ENCODE results near the gene PDE3A. TPM values are rescaled to one million over a fixed set of nuclear protein-coding genes. Genes with fewer than 3 reads are reported as not detected.

PDE3A gene
- total RNA-seq, 1 experiment from 2014 or later: 0.80 TPM

- CTCF ChIA-PET: no interaction called here
- intact Hi-C loops (cut with micrococcal nuclease; ENCODE audit: unreplicated experiment): no loop called here
- DNase-seq (ENCODE audit: low spot score): no peak
Measured at GRCh38 chr12:20716037-20716436, 347.7 kb downstream of the PDE3A start.

GRCh38 chr12:20716985-20717384 lies 348.6 kb downstream of the PDE3A start:
- no peaks in the 10 kb centered on the region for H3K27me3 ChIP-seq (replicated peaks; ENCODE audit: insufficient read depth, low read depth, low read length, poor library complexity)
- intact Hi-C loops (cut with micrococcal nuclease; ENCODE audit: unreplicated experiment): no loop called here
- no peak overlapping the region for H3K27ac ChIP-seq (ENCODE audit: low read depth, low read length, poor library complexity, severe bottlenecking)
- no TSS peak for BruUV-seq (replicated peaks)
- ChIA-PET POLR2A (ENCODE audit: low non-redundant PET) (no interaction called here), CTCF (no interaction called here)
- no peak for TF ChIP-seq EZH2 (IDR thresholded peaks at IDR 0.05; ENCODE audit: borderline replicate concordance, low read depth, low read length, poor library complexity, severe bottlenecking)
- TF ChIP-seq, protein P1, sequence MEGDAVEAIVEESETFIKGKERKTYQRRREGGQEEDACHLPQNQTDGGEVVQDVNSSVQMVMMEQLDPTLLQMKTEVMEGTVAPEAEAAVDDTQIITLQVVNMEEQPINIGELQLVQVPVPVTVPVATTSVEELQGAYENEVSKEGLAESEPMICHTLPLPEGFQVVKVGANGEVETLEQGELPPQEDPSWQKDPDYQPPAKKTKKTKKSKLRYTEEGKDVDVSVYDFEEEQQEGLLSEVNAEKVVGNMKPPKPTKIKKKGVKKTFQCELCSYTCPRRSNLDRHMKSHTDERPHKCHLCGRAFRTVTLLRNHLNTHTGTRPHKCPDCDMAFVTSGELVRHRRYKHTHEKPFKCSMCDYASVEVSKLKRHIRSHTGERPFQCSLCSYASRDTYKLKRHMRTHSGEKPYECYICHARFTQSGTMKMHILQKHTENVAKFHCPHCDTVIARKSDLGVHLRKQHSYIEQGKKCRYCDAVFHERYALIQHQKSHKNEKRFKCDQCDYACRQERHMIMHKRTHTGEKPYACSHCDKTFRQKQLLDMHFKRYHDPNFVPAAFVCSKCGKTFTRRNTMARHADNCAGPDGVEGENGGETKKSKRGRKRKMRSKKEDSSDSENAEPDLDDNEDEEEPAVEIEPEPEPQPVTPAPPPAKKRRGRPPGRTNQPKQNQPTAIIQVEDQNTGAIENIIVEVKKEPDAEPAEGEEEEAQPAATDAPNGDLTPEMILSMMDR (conservative IDR thresholded peaks at IDR 0.05; ENCODE audit: low read depth, low read length): no peak
- DNase-seq (ENCODE audit: low spot score): peak; percentile 11
- H3K4me3 ChIP-seq (ENCODE audit: low read depth, low read length, poor library complexity, severe bottlenecking): no peak overlapping the region
- H3K9me3 ChIP-seq (ENCODE audit: low read depth, low read length, poor library complexity, severe bottlenecking): no peaks in the 10 kb centered on the region
- H3K36me3 ChIP-seq (ENCODE audit: insufficient read depth, low read length, poor library complexity, severe bottlenecking): no peaks in the 10 kb centered on the region
- H3K4me1 ChIP-seq (ENCODE audit: insufficient read depth, low read length, poor library complexity, severe bottlenecking): peaks cover 8% of the 10 kb centered on the region

More at GRCh38 chr12:20716037-20716436, 347.7 kb downstream of the PDE3A start:
- H3K9me3 ChIP-seq (ENCODE audit: low read depth, low read length, poor library complexity, severe bottlenecking): no peaks in the 10 kb centered on the region
- H3K27ac ChIP-seq (ENCODE audit: low read depth, low read length, poor library complexity, severe bottlenecking): no peak overlapping the region
- H3K36me3 ChIP-seq (ENCODE audit: insufficient read depth, low read length, poor library complexity, severe bottlenecking): no peaks in the 10 kb centered on the region
- H3K4me3 ChIP-seq (ENCODE audit: low read depth, low read length, poor library complexity, severe bottlenecking): no peak overlapping the region
- H3K4me1 ChIP-seq (ENCODE audit: insufficient read depth, low read length, poor library complexity, severe bottlenecking): no peaks in the 10 kb centered on the region
- TF ChIP-seq, protein P1 (conservative IDR thresholded peaks at IDR 0.05; ENCODE audit: low read depth, low read length): no peak
- H3K27me3 ChIP-seq (replicated peaks; ENCODE audit: insufficient read depth, low read depth, low read length, poor library complexity): no peaks in the 10 kb centered on the region
- POLR2A ChIA-PET (ENCODE audit: low non-redundant PET): interaction anchor here (0.7 kb wide), 1 partner anchor 57 kb away, joined by 3 read pairs; no protein-coding TSS in a partner anchor
- BruUV-seq (replicated peaks): no TSS peak

GRCh38 chr12:20718294-20718693 lies 350.0 kb downstream of the PDE3A start:
- POLR2A ChIA-PET (ENCODE audit: low non-redundant PET): no interaction called here
- CTCF ChIA-PET: no interaction called here
- intact Hi-C loops (cut with micrococcal nuclease; ENCODE audit: unreplicated experiment): no loop called here
- H3K36me3 ChIP-seq (ENCODE audit: insufficient read depth, low read length, poor library complexity, severe bottlenecking): no peaks in the 10 kb centered on the region
- TF ChIP-seq EZH2 (IDR thresholded peaks at IDR 0.05; ENCODE audit: borderline replicate concordance, low read depth, low read length, poor library complexity, severe bottlenecking): no peak
- TF ChIP-seq, protein P1 (conservative IDR thresholded peaks at IDR 0.05; ENCODE audit: low read depth, low read length): no peak
- no peaks in the 10 kb centered on the region for H3K27me3 ChIP-seq (replicated peaks; ENCODE audit: insufficient read depth, low read depth, low read length, poor library complexity)
- H3K4me1 ChIP-seq (ENCODE audit: insufficient read depth, low read length, poor library complexity, severe bottlenecking): peaks cover 18% of the 10 kb centered on the region
- no peak overlapping the region for H3K4me3 ChIP-seq (ENCODE audit: low read depth, low read length, poor library complexity, severe bottlenecking)
- BruUV-seq (replicated peaks): no TSS peak
- DNase-seq (ENCODE audit: low spot score): no peak
- no peak overlapping the region for H3K27ac ChIP-seq (ENCODE audit: low read depth, low read length, poor library complexity, severe bottlenecking)
- no peaks in the 10 kb centered on the region for H3K9me3 ChIP-seq (ENCODE audit: low read depth, low read length, poor library complexity, severe bottlenecking)
